Spleen (tissue), 11 donors: ENCODE data around the gene DCST2. TPM values are rescaled to one million over a fixed set of nuclear protein-coding genes. Genes with fewer than 3 reads are reported as not detected.

ENCODE experiments used
- DNase-seq: peaks from one replicate; pipeline ENCODE4 v3.0.0-alpha.2; 2020
- H3K27ac ChIP-seq, 8 donors: fragments of 200-600 bp; sonication (generic) in 7 of 8; 1 replicate in 4 of 8; 2 replicates in 4 of 8; pipeline versions ENCODE4 v1.5.0 to v1.8.0; 2016 to 2021; ENCODE audit warnings: inconsistent platforms in 4 of 8, mild to moderate bottlenecking in 4 of 8, moderate library complexity in 1 of 8
- H3K27me3 ChIP-seq, 7 donors: fragments of 200-600 bp; sonication (generic) in 6 of 7; replicated peaks in 1 of 7; 1 replicate in 4 of 7; 2 replicates in 3 of 7; pipeline versions ENCODE4 v1.5.0 to v1.8.0; 2016 to 2021; ENCODE audit warnings: inconsistent platforms in 3 of 7, mild to moderate bottlenecking in 1 of 7
- H3K36me3 ChIP-seq, 6 donors: fragments of 200-600 bp; sonication (generic) in 5 of 6; 1 replicate in 4 of 6; 2 replicates in 2 of 6; pipeline versions ENCODE4 v1.5.0 to v1.8.0; 2016 to 2021; ENCODE audit warnings: inconsistent platforms in 2 of 6
- H3K4me1 ChIP-seq, 6 donors: fragments of 200-600 bp; sonication (generic) in 5 of 6; 1 replicate in 3 of 6; 2 replicates in 3 of 6; pipeline versions ENCODE4 v1.5.0 to v1.8.0; 2016 to 2021; ENCODE audit warnings: inconsistent platforms in 3 of 6
- H3K4me3 ChIP-seq, 8 donors: fragments of 200-600 bp; sonication (generic) in 7 of 8; 1 replicate in 4 of 8; 2 replicates in 4 of 8; pipeline versions ENCODE4 v1.5.0 to v1.8.0; 2016 to 2021; ENCODE audit warnings: inconsistent platforms in 4 of 8, mild to moderate bottlenecking in 4 of 8, moderate library complexity in 2 of 8
- H3K9me3 ChIP-seq, 8 donors: fragments of 200-600 bp; sonication (generic) in 7 of 8; 1 replicate in 4 of 8; 2 replicates in 4 of 8; pipeline versions ENCODE4 v1.5.0 to v1.8.0; 2016 to 2021; ENCODE audit warnings: inconsistent platforms in 4 of 8
- POLR2A ChIP-seq, 3 donors: fragments of 450-650 bp; IDR thresholded peaks; one replicate each; pipeline ENCODE4 v1.5.1; 2017; ENCODE audit warnings: antibody characterized with exemption in 3 of 3, mild to moderate bottlenecking in 1 of 3
- POLR2AphosphoS5 ChIP-seq, 3 donors: sonication (generic); formaldehyde crosslinking; IDR thresholded peaks; one replicate each; pipeline ENCODE4 v1.5.1; 2017; ENCODE audit warnings: antibody characterized with exemption in 3 of 3
- WGBS, 5 donors: extraction: QIAGEN DNeasy Blood & Tissue Kit in 3 of 5; methylation state at CpG; one replicate each; pipeline versions ENCODE4 v1.1.5 to v1.1.7; 2013 to 2018; 5-methylcytosine and 5-hydroxymethylcytosine counted together
- intact Hi-C: fragments of 100-400 bp; cut with DNase I; formaldehyde crosslinking; loops from one replicate; pipeline ENCODE4 v1.15.0; 2023; ENCODE audit warnings: low total_unique reads
- polyA plus RNA-seq, 3 donors: library from polyadenylated mRNA; stranded (reverse); fragments of 200-250 nt; gene quantifications; one replicate each; pipeline ENCODE4 v1.2.1, GENCODE V29; 2013
- total RNA-seq, 7 donors: library from RNA; depleted of rRNA in 3 of 7; stranded (reverse); fragments of >200 nt in 3 of 7; fragmentation: NEBNext Ultra II Directional in 4 of 7; extraction: Animal tissue kit (Norgen Biotek cat#: 25700) in 4 of 7; gene quantifications; one replicate each; pipeline versions ENCODE4 v1.1.0 to v1.2.1, GENCODE V29; 2016 to 2021
- TF ChIP-seq, protein P1 (sequence below), 11 experiments: fragments of 200-600 bp in 7 of 11; fragments of 450-650 bp in 4 of 11; sonication (generic) in 4 of 11; IDR thresholded peaks in 8 of 11; conservative IDR thresholded peaks in 3 of 11; 1 replicate in 7 of 11; 2 replicates in 4 of 11; pipeline versions ENCODE4 v1.4.0 to v1.8.0; 2016 to 2021; ENCODE audit warnings: antibody characterized with exemption in 11 of 11, inconsistent platforms in 4 of 11, mild to moderate bottlenecking in 1 of 11
- donor health status: healthy with polysubstance abuse.
- donor health status: DM: no; HTN: no; CAD: no; lungs with moderate emphysema.
- donor health status: DM: no; HTN: no; CAD: no.
- donor health status: Bipolar disorder and iron deficiency.
- donor health status: healthy.
- donor health status: DM: no; HTN: no; CAD: no.
- donor health status: DM: yes; HTN: yes; CAD: no.

The DCST2 gene
- total and polyA plus RNA-seq, 10 donors: 0.54 to 4.1 (median 1.0) TPM; not detected in 1

GRCh38 chr1:155075535-155075934 lies 42.0 kb upstream of the DCST2 start:
- Histone ChIP-seq H3K36me3 (no peaks in the 10 kb centered on the region), H3K4me1 (peaks cover 26 to 50% (median 35%) of the 10 kb centered on the region in 6 donors), H3K27ac (no peak overlapping the region), H3K27me3 (peaks cover 6 to 27% (median 19%) of the 10 kb centered on the region in 7 donors), H3K4me3 (no peak overlapping the region), H3K9me3 (no peaks in the 10 kb centered on the region)
- DNase-seq: no peak
- no peak for TF ChIP-seq POLR2AphosphoS5 (IDR thresholded peaks at IDR 0.05)
- TF ChIP-seq, protein P1, sequence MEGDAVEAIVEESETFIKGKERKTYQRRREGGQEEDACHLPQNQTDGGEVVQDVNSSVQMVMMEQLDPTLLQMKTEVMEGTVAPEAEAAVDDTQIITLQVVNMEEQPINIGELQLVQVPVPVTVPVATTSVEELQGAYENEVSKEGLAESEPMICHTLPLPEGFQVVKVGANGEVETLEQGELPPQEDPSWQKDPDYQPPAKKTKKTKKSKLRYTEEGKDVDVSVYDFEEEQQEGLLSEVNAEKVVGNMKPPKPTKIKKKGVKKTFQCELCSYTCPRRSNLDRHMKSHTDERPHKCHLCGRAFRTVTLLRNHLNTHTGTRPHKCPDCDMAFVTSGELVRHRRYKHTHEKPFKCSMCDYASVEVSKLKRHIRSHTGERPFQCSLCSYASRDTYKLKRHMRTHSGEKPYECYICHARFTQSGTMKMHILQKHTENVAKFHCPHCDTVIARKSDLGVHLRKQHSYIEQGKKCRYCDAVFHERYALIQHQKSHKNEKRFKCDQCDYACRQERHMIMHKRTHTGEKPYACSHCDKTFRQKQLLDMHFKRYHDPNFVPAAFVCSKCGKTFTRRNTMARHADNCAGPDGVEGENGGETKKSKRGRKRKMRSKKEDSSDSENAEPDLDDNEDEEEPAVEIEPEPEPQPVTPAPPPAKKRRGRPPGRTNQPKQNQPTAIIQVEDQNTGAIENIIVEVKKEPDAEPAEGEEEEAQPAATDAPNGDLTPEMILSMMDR (IDR thresholded peaks at IDR 0.05 in 8 of 11, conservative IDR thresholded peaks at IDR 0.05 in 3 of 11): no peak
- TF ChIP-seq POLR2A (IDR thresholded peaks at IDR 0.05): no peak
- 73 to 87% (median 78%) methylated on average over 5 of the region's 5 CpGs for WGBS, 5 donors
- intact Hi-C loops: no loop called here

- H3K4me1 ChIP-seq: peaks cover 14 to 41% (median 25%) of the 10 kb centered on the region in 6 donors
- no peak overlapping the region for H3K27ac ChIP-seq
- intact Hi-C loops: no loop called here
- peaks cover 0 to 10% (median 5%) of the 10 kb centered on the region in 6 donors for H3K36me3 ChIP-seq
- TF ChIP-seq, protein P1 (IDR thresholded peaks at IDR 0.05 in 8 of 11, conservative IDR thresholded peaks at IDR 0.05 in 3 of 11): no peak
- DNase-seq: peak; percentile 54
- WGBS, 5 donors: 82 to 92% (median 85%) methylated on average over 3 of the region's 3 CpGs
- no peaks in the 10 kb centered on the region for H3K9me3 ChIP-seq
- peaks cover 0 to 7% (median under 1%) of the 10 kb centered on the region in 7 donors for H3K27me3 ChIP-seq
- H3K4me3 ChIP-seq: no peak overlapping the region
Observed at GRCh38 chr1:155073377-155074242, 40.0 kb upstream of the DCST2 start.

- WGBS, 5 donors: 59 to 75% (median 70%) methylated on average over 7 of the region's 7 CpGs
- Histone ChIP-seq H3K4me1 (peaks cover 14 to 35% (median 23%) of the 10 kb centered on the region in 6 donors), H3K27me3 (no peaks in the 10 kb centered on the region), H3K9me3 (no peaks in the 10 kb centered on the region), H3K27ac (no peak overlapping the region), H3K4me3 (no peak overlapping the region), H3K36me3 (peaks cover 0 to 19% (median 5%) of the 10 kb centered on the region in 6 donors)
- intact Hi-C loops: no loop called here
- peak; percentile 44 for DNase-seq
- no peak for TF ChIP-seq POLR2AphosphoS5 (IDR thresholded peaks at IDR 0.05)
- TF ChIP-seq, protein P1 (IDR thresholded peaks at IDR 0.05 in 8 of 11, conservative IDR thresholded peaks at IDR 0.05 in 3 of 11): no peak
- TF ChIP-seq POLR2A (IDR thresholded peaks at IDR 0.05): no peak
Observed at GRCh38 chr1:155072531-155073289, 39.1 kb upstream of the DCST2 start.

DNA sequence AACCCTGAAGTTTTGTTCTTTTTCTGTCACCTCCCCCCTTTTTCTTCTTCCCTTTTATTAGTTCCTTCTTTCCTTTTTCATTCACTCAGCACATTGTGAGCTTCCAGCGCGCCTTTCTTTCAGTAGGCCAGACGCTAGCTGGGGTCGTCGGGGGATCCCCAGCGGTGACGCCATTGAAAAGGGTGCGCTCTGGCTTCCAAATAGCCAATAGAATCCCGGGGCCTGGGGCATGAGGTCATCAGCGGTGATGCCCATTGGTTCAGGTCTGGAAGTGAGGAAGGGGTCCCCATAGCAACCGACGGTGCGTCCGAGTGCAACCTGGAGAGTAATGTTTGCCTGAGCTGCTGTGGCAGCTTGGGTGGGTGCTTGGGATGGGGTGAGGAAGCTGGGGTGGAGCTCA lies 38.1 kb upstream of the DCST2 start:
- peaks cover 14 to 35% (median 23%) of the 10 kb centered on the region in 6 donors for H3K4me1 ChIP-seq
- peak overlapping the region in 2 of 8 donors; percentile 51 to 57 for H3K27ac ChIP-seq
- DNase-seq: peak; percentile 72
- H3K9me3 ChIP-seq: no peaks in the 10 kb centered on the region
- H3K27me3 ChIP-seq: no peaks in the 10 kb centered on the region
- no peak for TF ChIP-seq POLR2A (IDR thresholded peaks at IDR 0.05)
- TF ChIP-seq, protein P1 (IDR thresholded peaks at IDR 0.05 in 8 of 11, conservative IDR thresholded peaks at IDR 0.05 in 3 of 11): no peak
- no peak for TF ChIP-seq POLR2AphosphoS5 (IDR thresholded peaks at IDR 0.05)
- peaks cover 0 to 28% (median 5%) of the 10 kb centered on the region in 6 donors for H3K36me3 ChIP-seq
- no peak overlapping the region for H3K4me3 ChIP-seq
- intact Hi-C loops: no loop called here
- 68 to 75% (median 69%) methylated on average over 14 of the region's 14 CpGs for WGBS, 5 donors
